VCaP (cell line): ENCODE data around the gene VRK3.

ENCODE experiments used
- H3K27ac ChIP-seq: fragments of 450-650 bp; 2 replicates; pipeline ENCODE4 v1.5.1; 2017
- TF ChIP-seq, protein P1 (sequence below): fragments of 450-650 bp; conservative IDR thresholded peaks from 2 replicates; pipeline ENCODE4 v1.5.1; 2017; ENCODE audit warnings: mild to moderate bottlenecking, moderate library complexity

Gene VRK3

GRCh38 chr19:49939721-49940481 lies 85.3 kb downstream of the VRK3 start:
- TF ChIP-seq, protein P1, sequence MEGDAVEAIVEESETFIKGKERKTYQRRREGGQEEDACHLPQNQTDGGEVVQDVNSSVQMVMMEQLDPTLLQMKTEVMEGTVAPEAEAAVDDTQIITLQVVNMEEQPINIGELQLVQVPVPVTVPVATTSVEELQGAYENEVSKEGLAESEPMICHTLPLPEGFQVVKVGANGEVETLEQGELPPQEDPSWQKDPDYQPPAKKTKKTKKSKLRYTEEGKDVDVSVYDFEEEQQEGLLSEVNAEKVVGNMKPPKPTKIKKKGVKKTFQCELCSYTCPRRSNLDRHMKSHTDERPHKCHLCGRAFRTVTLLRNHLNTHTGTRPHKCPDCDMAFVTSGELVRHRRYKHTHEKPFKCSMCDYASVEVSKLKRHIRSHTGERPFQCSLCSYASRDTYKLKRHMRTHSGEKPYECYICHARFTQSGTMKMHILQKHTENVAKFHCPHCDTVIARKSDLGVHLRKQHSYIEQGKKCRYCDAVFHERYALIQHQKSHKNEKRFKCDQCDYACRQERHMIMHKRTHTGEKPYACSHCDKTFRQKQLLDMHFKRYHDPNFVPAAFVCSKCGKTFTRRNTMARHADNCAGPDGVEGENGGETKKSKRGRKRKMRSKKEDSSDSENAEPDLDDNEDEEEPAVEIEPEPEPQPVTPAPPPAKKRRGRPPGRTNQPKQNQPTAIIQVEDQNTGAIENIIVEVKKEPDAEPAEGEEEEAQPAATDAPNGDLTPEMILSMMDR: peak; percentile 28; the same call in 1 of the 2 replicates
- no peak overlapping the region for H3K27ac ChIP-seq

DNA sequence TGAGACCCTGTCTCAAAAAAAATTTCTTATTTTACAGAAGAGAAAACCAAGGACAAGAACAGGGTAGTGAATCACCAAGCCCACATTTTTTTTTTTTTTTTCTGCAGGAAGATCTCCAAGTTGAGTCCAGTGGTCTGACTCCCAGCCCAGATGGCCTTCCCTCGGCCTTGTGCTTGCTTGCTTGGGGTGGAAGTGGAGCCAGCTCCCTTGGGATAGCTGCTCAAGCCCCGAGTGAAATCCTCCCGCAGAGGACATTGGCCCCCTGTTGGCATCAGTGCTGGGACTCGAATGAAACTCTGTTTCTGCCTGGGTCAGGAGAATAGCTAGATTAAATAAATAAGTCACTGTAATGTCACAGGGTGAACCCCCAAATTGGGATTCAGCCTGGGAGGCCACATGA lies 86.5 kb downstream of the VRK3 start:
- TF ChIP-seq, protein P1: no peak
- H3K27ac ChIP-seq: no peak overlapping the region

GRCh38 chr19:49937750-49938381 lies 87.3 kb downstream of the VRK3 start:
- TF ChIP-seq, protein P1: peak; percentile 99
- H3K27ac ChIP-seq: peak overlapping the region; percentile 28; the same call in 1 of the 2 replicates

DNA sequence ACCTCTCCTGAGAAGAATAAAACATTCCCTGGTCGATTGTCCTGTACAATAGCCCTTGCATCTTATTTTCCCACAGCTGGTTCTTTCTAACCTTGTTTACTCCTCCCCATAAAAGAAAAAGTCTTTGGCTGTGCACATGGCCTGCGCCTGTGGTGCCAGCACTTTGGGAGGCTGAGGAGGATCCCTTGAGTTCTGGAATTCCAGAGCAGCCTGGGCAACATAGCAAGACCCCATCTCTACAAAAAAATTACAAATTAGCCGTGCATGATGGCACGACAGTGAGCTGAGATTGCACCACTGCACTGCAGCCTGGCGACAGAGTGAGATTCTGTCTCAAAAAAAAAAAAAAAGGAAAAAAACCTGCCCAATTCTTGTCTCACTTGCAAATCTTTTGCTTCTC lies 88.6 kb downstream of the VRK3 start:
- TF ChIP-seq, protein P1: no peak
- H3K27ac ChIP-seq: no peak overlapping the region

- TF ChIP-seq, protein P1: no peak
- H3K27ac ChIP-seq: no peak overlapping the region
These were observed 91.5 kb downstream of the VRK3 start for GRCh38 chr19:49933643-49934042.

GRCh38 chr19:49932731-49933131 lies 92.4 kb downstream of the VRK3 start:
- TF ChIP-seq, protein P1: no peak
- H3K27ac ChIP-seq: no peak overlapping the region

- TF ChIP-seq, protein P1: no peak
These were observed 93.1 kb downstream of the VRK3 start for GRCh38 chr19:49932041-49932451.

More at GRCh38 chr19:49932041-49932451, 93.1 kb downstream of the VRK3 start:
- no peak overlapping the region for H3K27ac ChIP-seq
